ENCODE data around the gene ZNF516. TPM values are rescaled to one million over a fixed set of nuclear protein-coding genes. Genes with fewer than 3 reads are reported as not detected.

ZNF516 gene
- total RNA-seq, 6 experiments from 2014 or later, result 34.6 to 52.2 (median 42.2) TPM

GRCh38 chr18:76407681-76408080 lies 87.4 kb downstream of the ZNF516 start:
- Mint-ChIP-seq H3K4me3 (no peak overlapping the region), H3K36me3 (ENCODE audit: low read depth) (peaks cover 19% of the 10 kb centered on the region), H3K9me3 (no peaks in the 10 kb centered on the region), H3K4me1 (ENCODE audit: low read depth) (peaks cover 24% of the 10 kb centered on the region), H3K27ac (no peak overlapping the region), H3K27me3 (ENCODE audit: insufficient read depth) (no peaks in the 10 kb centered on the region; the same call in 1 of the 2 replicates)
- no peak for DNase-seq
- TF ChIP-seq, protein P1, sequence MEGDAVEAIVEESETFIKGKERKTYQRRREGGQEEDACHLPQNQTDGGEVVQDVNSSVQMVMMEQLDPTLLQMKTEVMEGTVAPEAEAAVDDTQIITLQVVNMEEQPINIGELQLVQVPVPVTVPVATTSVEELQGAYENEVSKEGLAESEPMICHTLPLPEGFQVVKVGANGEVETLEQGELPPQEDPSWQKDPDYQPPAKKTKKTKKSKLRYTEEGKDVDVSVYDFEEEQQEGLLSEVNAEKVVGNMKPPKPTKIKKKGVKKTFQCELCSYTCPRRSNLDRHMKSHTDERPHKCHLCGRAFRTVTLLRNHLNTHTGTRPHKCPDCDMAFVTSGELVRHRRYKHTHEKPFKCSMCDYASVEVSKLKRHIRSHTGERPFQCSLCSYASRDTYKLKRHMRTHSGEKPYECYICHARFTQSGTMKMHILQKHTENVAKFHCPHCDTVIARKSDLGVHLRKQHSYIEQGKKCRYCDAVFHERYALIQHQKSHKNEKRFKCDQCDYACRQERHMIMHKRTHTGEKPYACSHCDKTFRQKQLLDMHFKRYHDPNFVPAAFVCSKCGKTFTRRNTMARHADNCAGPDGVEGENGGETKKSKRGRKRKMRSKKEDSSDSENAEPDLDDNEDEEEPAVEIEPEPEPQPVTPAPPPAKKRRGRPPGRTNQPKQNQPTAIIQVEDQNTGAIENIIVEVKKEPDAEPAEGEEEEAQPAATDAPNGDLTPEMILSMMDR (IDR thresholded peaks at IDR 0.05), result no peak

GRCh38 chr18:76406791-76407190 lies 88.3 kb downstream of the ZNF516 start:
- H3K4me3 Mint-ChIP-seq, result no peak overlapping the region
- H3K36me3 Mint-ChIP-seq (ENCODE audit: low read depth), result peaks cover 24% of the 10 kb centered on the region
- DNase-seq, result no peak
- no peaks in the 10 kb centered on the region; the same call in 1 of the 2 replicates for H3K27me3 Mint-ChIP-seq (ENCODE audit: insufficient read depth)
- H3K4me1 Mint-ChIP-seq (ENCODE audit: low read depth), result peaks cover 15% of the 10 kb centered on the region
- H3K9me3 Mint-ChIP-seq, result no peaks in the 10 kb centered on the region
- no peak overlapping the region for H3K27ac Mint-ChIP-seq
- TF ChIP-seq, protein P1 (IDR thresholded peaks at IDR 0.05), result no peak

- Mint-ChIP-seq H3K4me3 (no peak overlapping the region), H3K9me3 (no peaks in the 10 kb centered on the region)
Measured at GRCh38 chr18:76405681-76406356, 89.2 kb downstream of the ZNF516 start.

GRCh38 chr18:76405280-76405679 lies 89.8 kb downstream of the ZNF516 start:
- no peak for DNase-seq
- Mint-ChIP-seq H3K36me3 (ENCODE audit: low read depth) (peaks cover 24% of the 10 kb centered on the region), H3K27ac (no peak overlapping the region), H3K4me1 (ENCODE audit: low read depth) (no peaks in the 10 kb centered on the region; the same call in 1 of the 2 replicates), H3K27me3 (ENCODE audit: insufficient read depth) (no peaks in the 10 kb centered on the region; the same call in 1 of the 2 replicates), H3K9me3 (no peaks in the 10 kb centered on the region), H3K4me3 (no peak overlapping the region)
- TF ChIP-seq, protein P1 (IDR thresholded peaks at IDR 0.05), result no peak

More at GRCh38 chr18:76405681-76406356, 89.2 kb downstream of the ZNF516 start:
- Mint-ChIP-seq H3K36me3 (ENCODE audit: low read depth) (peaks cover 24% of the 10 kb centered on the region), H3K27ac (no peak overlapping the region), H3K27me3 (ENCODE audit: insufficient read depth) (no peaks in the 10 kb centered on the region; the same call in 1 of the 2 replicates), H3K4me1 (ENCODE audit: low read depth) (peaks cover 5% of the 10 kb centered on the region)
- no peak for DNase-seq
- TF ChIP-seq, protein P1 (IDR thresholded peaks at IDR 0.05), result peak; percentile 73

DNA sequence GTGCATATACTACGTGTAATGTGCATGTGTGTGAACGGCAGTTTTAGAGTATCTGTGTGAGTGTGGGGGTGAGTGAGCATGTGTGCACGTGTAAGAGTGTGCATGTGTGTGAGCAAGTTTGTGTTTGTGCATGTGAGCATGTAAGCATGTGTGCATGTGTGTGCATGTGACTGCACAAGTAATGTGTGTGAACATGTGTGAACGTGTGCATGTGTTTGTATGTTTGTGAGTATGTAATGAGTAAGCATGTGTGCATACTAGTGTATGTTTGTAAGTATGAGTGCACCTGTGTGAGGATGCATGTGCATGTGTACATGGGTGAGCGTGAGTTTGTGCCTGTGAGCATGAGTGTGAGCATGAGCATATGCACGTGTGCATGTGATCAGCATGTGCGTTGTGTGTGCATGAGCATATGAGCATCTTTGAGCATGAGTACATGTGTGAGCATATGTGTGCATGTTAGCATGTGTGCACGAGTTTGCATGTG lies 90.7 kb downstream of the ZNF516 start:
- TF ChIP-seq, protein P1 (IDR thresholded peaks at IDR 0.05), result no peak
- H3K36me3 Mint-ChIP-seq (ENCODE audit: low read depth), result peaks cover 20% of the 10 kb centered on the region
- no peak for DNase-seq
- no peak overlapping the region for H3K4me3 Mint-ChIP-seq
- H3K9me3 Mint-ChIP-seq, result no peaks in the 10 kb centered on the region
- H3K4me1 Mint-ChIP-seq (ENCODE audit: low read depth), result peaks cover 7% of the 10 kb centered on the region
- no peaks in the 10 kb centered on the region; the same call in 1 of the 2 replicates for H3K27me3 Mint-ChIP-seq (ENCODE audit: insufficient read depth)
- no peak overlapping the region for H3K27ac Mint-ChIP-seq

Data from HFFc6 (cell line).